ENCODE data around the gene LRGUK. TPM values are rescaled to one million over a fixed set of nuclear protein-coding genes. Genes with fewer than 3 reads are reported as not detected.
"Not testable (repeated sequence)": the region's sequence is repeated elsewhere in the genome, so short reads cannot be mapped to it uniquely, and the experiment has no call there.

LRGUK gene
- total RNA-seq, 6 experiments from 2014 or later: 0.13 to 0.37 (median 0.31) TPM; not detected in 1

DNA sequence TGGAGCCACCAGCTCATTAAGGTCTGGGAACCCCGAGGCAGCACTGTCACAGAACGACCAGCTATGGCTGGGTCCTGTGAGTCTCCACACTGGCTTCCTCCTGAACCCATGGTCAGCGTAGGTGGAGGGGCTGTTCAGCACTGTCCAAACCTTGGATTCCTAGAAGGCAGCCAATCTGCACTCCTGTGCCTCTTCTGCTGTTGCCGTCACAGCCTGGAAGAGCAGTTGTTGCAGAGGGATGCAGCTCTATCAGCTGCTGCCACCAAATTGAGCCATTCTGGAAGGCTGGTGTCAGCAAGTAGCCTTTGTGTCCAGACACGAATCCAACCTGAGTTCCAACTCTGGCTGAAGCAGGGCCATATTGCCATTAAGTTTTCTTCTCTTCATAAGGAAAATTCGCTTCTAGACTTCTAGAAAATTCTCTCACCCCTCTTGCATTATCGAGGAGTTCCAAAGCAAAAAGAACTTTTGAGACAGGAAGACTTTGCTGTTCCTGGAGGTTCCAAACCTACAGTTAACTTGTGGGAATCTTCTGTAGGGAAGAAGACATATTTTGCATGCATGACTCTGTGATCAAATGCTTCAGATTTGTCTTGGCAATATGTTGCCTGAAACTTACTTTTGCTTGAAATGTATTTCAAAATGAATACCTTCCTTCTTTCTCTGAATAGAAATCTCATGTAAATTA lies 84.0 kb downstream of the LRGUK start:
- Histone ChIP-seq H3K27ac (no peak overlapping the region), H3K27me3 (no peaks in the 10 kb centered on the region), H3K36me3 (no peaks in the 10 kb centered on the region), H3K9me3 (no peaks in the 10 kb centered on the region), H3K4me1 (peaks cover 0 to 17% (median 0%) of the 10 kb centered on the region in 4 donors), H3K4me3 (no peak overlapping the region)
- TF ChIP-seq, protein P1, sequence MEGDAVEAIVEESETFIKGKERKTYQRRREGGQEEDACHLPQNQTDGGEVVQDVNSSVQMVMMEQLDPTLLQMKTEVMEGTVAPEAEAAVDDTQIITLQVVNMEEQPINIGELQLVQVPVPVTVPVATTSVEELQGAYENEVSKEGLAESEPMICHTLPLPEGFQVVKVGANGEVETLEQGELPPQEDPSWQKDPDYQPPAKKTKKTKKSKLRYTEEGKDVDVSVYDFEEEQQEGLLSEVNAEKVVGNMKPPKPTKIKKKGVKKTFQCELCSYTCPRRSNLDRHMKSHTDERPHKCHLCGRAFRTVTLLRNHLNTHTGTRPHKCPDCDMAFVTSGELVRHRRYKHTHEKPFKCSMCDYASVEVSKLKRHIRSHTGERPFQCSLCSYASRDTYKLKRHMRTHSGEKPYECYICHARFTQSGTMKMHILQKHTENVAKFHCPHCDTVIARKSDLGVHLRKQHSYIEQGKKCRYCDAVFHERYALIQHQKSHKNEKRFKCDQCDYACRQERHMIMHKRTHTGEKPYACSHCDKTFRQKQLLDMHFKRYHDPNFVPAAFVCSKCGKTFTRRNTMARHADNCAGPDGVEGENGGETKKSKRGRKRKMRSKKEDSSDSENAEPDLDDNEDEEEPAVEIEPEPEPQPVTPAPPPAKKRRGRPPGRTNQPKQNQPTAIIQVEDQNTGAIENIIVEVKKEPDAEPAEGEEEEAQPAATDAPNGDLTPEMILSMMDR (IDR thresholded peaks at IDR 0.05): no peak
- no peak for TF ChIP-seq POLR2A (IDR thresholded peaks at IDR 0.05)
- intact Hi-C loops (cut with DNase I): no loop called here
- DNase-seq (no peak), ATAC-seq (no peak)
- WGBS (ENCODE audit: insufficient coverage, low coverage, low lambda C conversion rate, missing lambda C conversion rate): 87% methylated on average over 3 of the region's 7 CpGs

DNA sequence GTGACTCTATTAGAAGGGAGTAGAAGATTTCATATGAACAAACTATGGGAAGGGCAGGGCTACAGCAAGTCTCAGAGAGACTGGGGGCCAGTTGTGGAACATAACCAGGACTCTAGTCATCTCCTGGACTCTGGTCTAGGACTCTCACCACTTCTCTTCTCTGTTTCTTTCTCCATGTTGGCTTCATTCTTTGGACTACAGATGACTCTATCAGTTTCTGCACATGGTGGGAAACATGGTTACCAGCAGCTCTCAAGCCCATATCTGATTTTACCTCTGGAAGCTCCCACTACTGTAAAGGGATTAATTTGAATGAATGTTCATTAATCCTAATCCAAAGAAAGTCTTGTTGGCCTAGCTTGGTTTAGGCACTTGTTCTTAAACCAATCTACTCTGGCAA lies 84.7 kb downstream of the LRGUK start:
- DNase-seq (no peak), ATAC-seq (no peak)
- TF ChIP-seq, protein P1 (IDR thresholded peaks at IDR 0.05): no peak
- no peak for TF ChIP-seq POLR2A (IDR thresholded peaks at IDR 0.05)
- no peaks in the 10 kb centered on the region for H3K9me3 ChIP-seq
- intact Hi-C loops (cut with DNase I): no loop called here
- H3K36me3 ChIP-seq: no peaks in the 10 kb centered on the region
- H3K27me3 ChIP-seq: no peaks in the 10 kb centered on the region
- no peak overlapping the region for H3K4me3 ChIP-seq
- H3K4me1 ChIP-seq: peaks cover 0 to 17% (median 0%) of the 10 kb centered on the region in 4 donors
- no peak overlapping the region for H3K27ac ChIP-seq

DNA sequence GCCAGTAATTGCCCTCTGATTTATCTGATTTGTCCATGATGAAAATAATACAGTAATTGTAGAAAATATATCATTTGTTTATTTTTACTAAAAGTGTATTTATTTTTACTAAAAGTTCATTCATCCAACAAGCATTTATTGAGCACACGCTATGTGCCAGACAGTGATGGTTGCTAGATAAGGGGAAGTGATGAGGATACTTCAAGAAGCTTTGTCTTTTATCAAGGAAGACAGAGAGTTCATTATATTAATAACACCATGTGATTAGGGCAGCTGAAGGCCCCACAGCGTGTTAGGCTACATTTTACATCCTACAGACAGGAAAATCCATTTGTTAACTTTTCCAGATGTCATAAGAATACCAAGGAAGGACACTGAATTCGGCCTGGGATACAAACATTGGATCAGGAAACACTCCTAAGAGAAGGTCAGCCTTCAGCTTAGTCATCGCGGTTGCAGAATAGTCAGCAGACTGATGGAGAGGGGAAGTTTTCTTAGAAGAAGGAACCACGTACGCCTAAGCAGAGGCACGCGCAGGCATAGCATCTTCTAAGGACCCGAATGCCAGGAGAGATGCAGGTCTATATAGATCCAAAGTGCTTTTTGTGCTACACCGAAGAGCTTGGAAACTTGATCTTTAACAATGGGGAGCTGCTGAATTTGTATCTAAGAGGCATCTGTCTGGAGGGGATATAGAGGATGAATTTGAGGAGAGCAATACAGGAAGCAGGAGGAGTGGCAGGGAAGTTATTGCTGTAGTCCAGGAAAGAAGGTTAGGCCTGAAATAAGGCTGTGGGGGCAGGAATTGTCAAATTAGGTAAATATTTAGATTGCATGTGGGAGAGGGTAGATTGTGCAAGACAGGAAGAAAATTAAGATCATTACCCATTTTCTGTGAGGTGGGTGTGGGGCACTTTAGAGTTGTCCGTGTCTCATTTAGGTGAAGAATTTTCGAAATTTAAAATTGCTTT lies 85.7 kb downstream of the LRGUK start:
- Histone ChIP-seq H3K27me3 (no peaks in the 10 kb centered on the region), H3K27ac (no peak overlapping the region), H3K4me1 (peaks cover 0 to 17% (median 0%) of the 10 kb centered on the region in 4 donors), H3K9me3 (no peaks in the 10 kb centered on the region), H3K36me3 (no peaks in the 10 kb centered on the region), H3K4me3 (no peak overlapping the region)
- WGBS (ENCODE audit: insufficient coverage, low coverage, low lambda C conversion rate, missing lambda C conversion rate): 64% methylated on average over 12 of the region's 13 CpGs
- ATAC-seq (peak; percentile 64 to 83 (median 70)), DNase-seq (no peak)
- TF ChIP-seq, protein P1 (IDR thresholded peaks at IDR 0.05): no peak
- TF ChIP-seq POLR2A (IDR thresholded peaks at IDR 0.05): no peak
- intact Hi-C loops (cut with DNase I): no loop called here

DNA sequence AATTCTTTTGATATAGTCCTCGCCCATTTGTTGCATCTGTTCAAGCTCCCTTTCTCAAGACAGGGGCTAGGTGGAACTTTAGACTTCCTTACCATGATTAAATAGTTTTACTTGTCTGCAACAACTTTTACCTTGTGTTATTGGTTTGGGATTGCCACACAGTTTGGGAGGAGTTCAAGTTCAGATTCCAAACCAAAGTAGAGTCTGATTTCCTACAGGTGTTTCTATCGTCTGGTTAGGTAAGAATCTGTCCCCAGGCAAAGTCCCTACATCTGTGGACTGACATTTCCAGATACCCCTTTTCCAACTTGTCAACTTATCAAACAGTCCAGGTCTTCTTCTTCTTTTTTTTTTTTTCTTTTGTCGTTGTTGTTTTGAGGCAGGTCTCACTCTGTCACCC lies 93.1 kb downstream of the LRGUK start:
- Histone ChIP-seq H3K4me1 (no peaks in the 10 kb centered on the region), H3K9me3 (no peaks in the 10 kb centered on the region), H3K27me3 (no peaks in the 10 kb centered on the region), H3K4me3 (no peak overlapping the region), H3K27ac (no peak overlapping the region), H3K36me3 (no peaks in the 10 kb centered on the region)
- intact Hi-C loops (cut with DNase I): no loop called here
- ATAC-seq (peak; percentile 47 to 75 (median 58)), DNase-seq (no peak)
- TF ChIP-seq, protein P1 (IDR thresholded peaks at IDR 0.05): no peak
- TF ChIP-seq POLR2A (IDR thresholded peaks at IDR 0.05): no peak
- 59% methylated on average over 3 of the region's 3 CpGs for WGBS (ENCODE audit: insufficient coverage, low coverage, low lambda C conversion rate, missing lambda C conversion rate)

DNA sequence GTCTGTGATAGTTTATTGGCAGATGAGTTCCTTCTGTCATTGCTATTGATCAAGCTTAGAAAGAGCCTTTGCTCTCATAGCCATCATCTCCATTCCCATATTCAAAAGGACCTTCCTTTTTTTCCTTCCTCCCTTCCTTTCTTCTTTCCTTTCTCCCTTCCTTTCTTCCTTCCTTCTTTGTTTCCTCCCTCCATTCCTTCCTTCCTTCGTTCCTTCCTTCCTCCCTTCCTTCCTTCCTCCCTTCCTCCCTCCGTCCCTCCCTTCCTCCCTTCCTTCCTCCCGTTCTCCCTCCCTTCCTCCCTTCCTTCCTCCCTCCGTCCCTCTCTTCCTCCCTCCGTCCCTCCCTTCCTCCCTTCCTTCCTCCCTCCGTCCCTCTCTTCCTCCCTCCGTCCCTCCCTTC lies 104.2 kb downstream of the LRGUK start:
- H3K4me3 ChIP-seq; DNase-seq; H3K27me3 ChIP-seq; H3K27ac ChIP-seq; ATAC-seq; H3K4me1 ChIP-seq; H3K9me3 ChIP-seq; intact Hi-C loops (cut with DNase I); H3K36me3 ChIP-seq: not testable (repeated sequence)
- WGBS (ENCODE audit: insufficient coverage, low coverage, low lambda C conversion rate, missing lambda C conversion rate): 60% methylated on average over 7 of the region's 7 CpGs

Measured in right lobe of liver (tissue), 6 donors.